Measurements from ENCODE around the gene ATN1.

ATN1 gene

GRCh38 chr12:6959805-6960592 is 32.2 kb downstream of the ATN1 start:
- no peak for DNase-seq

GRCh38 chr12:6960593-6961277 is 33.0 kb downstream of the ATN1 start:
- DNase-seq = no peak

GRCh38 chr12:6961278-6961694 is 33.5 kb downstream of the ATN1 start:
- DNase-seq = no peak

GRCh38 chr12:6961695-6962284 is 34.0 kb downstream of the ATN1 start:
- no peak for DNase-seq

- DNase-seq = no peak
These were observed 34.7 kb downstream of the ATN1 start for GRCh38 chr12:6962285-6963015.

GRCh38 chr12:6963016-6963731 is 35.4 kb downstream of the ATN1 start:
- no peak for DNase-seq

- no peak for DNase-seq
These were observed 36.1 kb downstream of the ATN1 start for GRCh38 chr12:6963791-6964413.

GRCh38 chr12:6964605-6965025 is 36.9 kb downstream of the ATN1 start:
- DNase-seq = no peak

GRCh38 chr12:6965026-6965661 is 37.4 kb downstream of the ATN1 start:
- DNase-seq = peak; percentile 57

- peak; percentile 14 for DNase-seq
These were observed 38.0 kb downstream of the ATN1 start for GRCh38 chr12:6965714-6966113.

- no peak for DNase-seq
These were observed 38.6 kb downstream of the ATN1 start for GRCh38 chr12:6966351-6966750.

GRCh38 chr12:6967651-6968100 is 39.9 kb downstream of the ATN1 start:
- DNase-seq = no peak

- DNase-seq = no peak
These were observed 40.7 kb downstream of the ATN1 start for GRCh38 chr12:6968426-6968825.

- no peak for DNase-seq
These were observed 42.4 kb downstream of the ATN1 start for GRCh38 chr12:6970096-6970527.

- DNase-seq = no peak
These were observed 46.4 kb downstream of the ATN1 start for GRCh38 chr12:6974180-6974579.

GRCh38 chr12:6975297-6976032 is 47.7 kb downstream of the ATN1 start:
- DNase-seq = no peak

GRCh38 chr12:6977653-6978052 is 49.9 kb downstream of the ATN1 start:
- DNase-seq = no peak

- no peak for DNase-seq
These were observed 50.4 kb downstream of the ATN1 start for GRCh38 chr12:6978188-6978587.

GRCh38 chr12:6978611-6979011 is 50.9 kb downstream of the ATN1 start:
- DNase-seq = no peak

GRCh38 chr12:6979021-6979420 is 51.3 kb downstream of the ATN1 start:
- no peak for DNase-seq

GRCh38 chr12:6979453-6979852 is 51.7 kb downstream of the ATN1 start:
- no peak for DNase-seq
